Measurements from ENCODE around the gene EYA2. TPM values are rescaled to one million over a fixed set of nuclear protein-coding genes. Genes with fewer than 3 reads are reported as not detected.

The EYA2 gene, protein sequence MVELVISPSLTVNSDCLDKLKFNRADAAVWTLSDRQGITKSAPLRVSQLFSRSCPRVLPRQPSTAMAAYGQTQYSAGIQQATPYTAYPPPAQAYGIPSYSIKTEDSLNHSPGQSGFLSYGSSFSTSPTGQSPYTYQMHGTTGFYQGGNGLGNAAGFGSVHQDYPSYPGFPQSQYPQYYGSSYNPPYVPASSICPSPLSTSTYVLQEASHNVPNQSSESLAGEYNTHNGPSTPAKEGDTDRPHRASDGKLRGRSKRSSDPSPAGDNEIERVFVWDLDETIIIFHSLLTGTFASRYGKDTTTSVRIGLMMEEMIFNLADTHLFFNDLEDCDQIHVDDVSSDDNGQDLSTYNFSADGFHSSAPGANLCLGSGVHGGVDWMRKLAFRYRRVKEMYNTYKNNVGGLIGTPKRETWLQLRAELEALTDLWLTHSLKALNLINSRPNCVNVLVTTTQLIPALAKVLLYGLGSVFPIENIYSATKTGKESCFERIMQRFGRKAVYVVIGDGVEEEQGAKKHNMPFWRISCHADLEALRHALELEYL
- total RNA-seq: not detected in 2 replicates

DNA sequence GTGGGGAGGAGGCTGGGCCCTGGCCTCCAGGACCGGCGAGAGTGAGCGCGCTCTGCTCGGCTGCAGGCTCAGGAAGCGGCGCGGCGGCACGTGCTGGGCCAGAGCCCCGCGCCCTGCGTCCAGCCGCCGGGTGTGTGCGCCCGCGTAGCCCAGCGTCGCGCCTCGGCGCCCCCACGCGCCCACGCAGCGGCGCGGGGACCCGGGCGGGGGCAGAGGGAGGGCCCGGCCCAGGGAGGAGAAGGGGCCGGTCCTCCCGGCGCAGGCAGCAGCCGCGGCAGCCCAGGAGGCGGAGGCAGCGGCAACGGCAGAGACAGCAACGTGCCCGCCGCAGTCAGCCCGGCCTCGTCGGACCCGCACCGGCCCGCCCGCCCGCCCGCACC, at the start of gene EYA2:
EYA2 (plus strand) TSS at position 265 of the 380 bp plus-strand sequence. CDS start 95,168 bp downstream, outside the sequence.

Small RNA genes lying within 50 kb of the gene (small RNA-seq; reads per million reads assigned to genes)
- not detected for gene MIR3616

Other genes starting within 250 kb of the EYA2 start
- gene SLC13A3, start 243.4 kb upstream of the EYA2 start, total RNA-seq: 0.40 and 0.43 TPM in 2 replicates
- 17.4 and 21.7 TPM in 2 replicates for gene TP53RK, start 205.4 kb upstream of the EYA2 start, total RNA-seq
- 4.5 and 9.3 TPM in 2 replicates for gene SLC2A10, start 185.2 kb upstream of the EYA2 start, total RNA-seq